Measurements from ENCODE around the gene GREB1. TPM values are rescaled to one million over a fixed set of nuclear protein-coding genes. Genes with fewer than 3 reads are reported as not detected.

GREB1 gene
- total RNA-seq, 1 experiment from 2014 or later: 6.2 TPM

DNA sequence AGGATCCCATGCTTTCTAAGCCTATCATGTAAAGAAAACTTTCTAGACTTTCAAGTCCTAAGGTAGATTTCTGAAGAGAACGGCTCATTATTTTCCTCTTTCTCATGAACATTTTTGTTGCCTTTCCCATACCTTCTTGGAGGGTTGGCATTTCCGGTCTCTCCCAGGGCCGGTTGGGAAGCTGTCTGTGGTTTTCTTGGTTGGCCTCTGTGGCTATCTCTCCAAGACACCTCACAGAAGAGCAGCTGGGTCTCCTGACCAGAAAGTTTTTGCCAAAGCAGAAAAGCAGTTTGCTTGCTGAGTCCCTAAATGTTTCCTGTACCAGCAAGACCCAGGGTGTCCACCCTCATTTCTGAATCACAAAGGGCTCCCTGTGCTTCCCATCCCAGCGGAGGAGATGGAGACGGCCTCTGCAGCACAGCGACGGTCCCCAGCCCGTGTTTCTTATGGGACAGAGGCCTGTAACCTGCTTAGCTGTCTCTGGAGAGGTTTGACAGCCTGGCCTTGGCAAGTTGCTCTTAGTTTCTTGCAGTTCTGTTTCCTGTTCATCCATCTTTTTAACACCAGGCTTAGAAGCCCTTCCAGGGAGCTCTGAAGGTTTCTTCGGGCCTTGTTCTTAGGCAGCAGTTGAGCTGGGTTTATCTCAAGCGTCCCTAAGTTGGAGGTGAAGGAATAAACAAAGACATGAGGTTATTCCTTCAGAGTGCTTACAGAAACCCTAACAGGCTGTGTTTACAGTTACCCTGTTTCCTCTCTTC, 39.8 kb downstream of the GREB1 start:
- Histone ChIP-seq H3K36me3 (ENCODE audit: control insufficient read depth in 1 of 2, insufficient read depth in 2 of 2, low read length in 2 of 2) (no peaks in the 10 kb centered on the region), H3K9me2 (ENCODE audit: insufficient read depth) (no peaks in the 10 kb centered on the region), H3K9me3 (ENCODE audit: control insufficient read depth in 1 of 2, insufficient read depth in 1 of 2, low read depth in 1 of 2, low read length in 2 of 2) (no peaks in the 10 kb centered on the region), H4K20me1 (ENCODE audit: insufficient read depth) (no peaks in the 10 kb centered on the region), H3K79me2 (ENCODE audit: insufficient read depth, low read length) (no peaks in the 10 kb centered on the region), H3K27me3 (ENCODE audit: insufficient read depth, low read length) (no peaks in the 10 kb centered on the region), H3K9ac (ENCODE audit: low read length) (no peak overlapping the region), H2AFZ (ENCODE audit: low read depth, low read length, poor library complexity, severe bottlenecking) (no peak overlapping the region), H3K4me3 (replicated peaks in 1 of 2; ENCODE audit: low read depth in 1 of 2, low read length in 2 of 2) (no peak overlapping the region), H3K27ac (ENCODE audit: low read depth, low read length) (no peak overlapping the region), H3K4me2 (ENCODE audit: low read length) (no peak overlapping the region), H3K4me1 (ENCODE audit: control insufficient read depth in 1 of 2, insufficient read depth in 2 of 2, low read length in 2 of 2) (no peaks in the 10 kb centered on the region)
- DNase-seq (ENCODE audit: low read depth, low spot score) (no peak), ATAC-seq (no peak)
- ChIA-PET POLR2A (no interaction called here), CTCF (no interaction called here), RAD21 (ENCODE audit: low non-redundant PET in 1 of 2, low total read pairs in 2 of 2, uncharacterized antibody in 2 of 2, unreplicated experiment in 2 of 2) (no interaction called here)
- TF ChIP-seq CBX3 (IDR thresholded peaks at IDR 0.05; ENCODE audit: low read depth) (no peak), YY1 (IDR thresholded peaks at IDR 0.05; ENCODE audit: extremely low read depth, insufficient replicate concordance, low read depth, low read length) (no peak), EZH2phosphoT487 (IDR thresholded peaks at IDR 0.05; ENCODE audit: borderline replicate concordance) (no peak), FOSL1 (IDR thresholded peaks at IDR 0.05; ENCODE audit: low read depth) (no peak), ATF3 (IDR thresholded peaks at IDR 0.05) (no peak), JUND (IDR thresholded peaks at IDR 0.05) (no peak), ELF1 (IDR thresholded peaks at IDR 0.05; ENCODE audit: borderline replicate concordance, low read depth) (no peak), SRF (IDR thresholded peaks at IDR 0.05; ENCODE audit: low read depth) (no peak), POLR2A (IDR thresholded peaks at IDR 0.05; ENCODE audit: borderline replicate concordance, extremely low read depth, insufficient read depth, insufficient read length) (no peak), SIN3A (IDR thresholded peaks at IDR 0.05; ENCODE audit: low read depth) (no peak), TCF7L2 (IDR thresholded peaks at IDR 0.05; ENCODE audit: borderline replicate concordance, extremely low read depth, insufficient read depth, insufficient read length) (no peak), SP1 (IDR thresholded peaks at IDR 0.05; ENCODE audit: low read depth) (no peak), CEBPB (IDR thresholded peaks at IDR 0.05; ENCODE audit: low read depth) (no peak), ZBTB33 (IDR thresholded peaks at IDR 0.05; ENCODE audit: extremely low read depth, insufficient replicate concordance, low read length) (no peak), POLR2AphosphoS5 (IDR thresholded peaks at IDR 0.05; ENCODE audit: low read depth, low read length) (no peak), RAD21 (IDR thresholded peaks at IDR 0.05; ENCODE audit: low read depth) (no peak)
- TF ChIP-seq, protein P1, sequence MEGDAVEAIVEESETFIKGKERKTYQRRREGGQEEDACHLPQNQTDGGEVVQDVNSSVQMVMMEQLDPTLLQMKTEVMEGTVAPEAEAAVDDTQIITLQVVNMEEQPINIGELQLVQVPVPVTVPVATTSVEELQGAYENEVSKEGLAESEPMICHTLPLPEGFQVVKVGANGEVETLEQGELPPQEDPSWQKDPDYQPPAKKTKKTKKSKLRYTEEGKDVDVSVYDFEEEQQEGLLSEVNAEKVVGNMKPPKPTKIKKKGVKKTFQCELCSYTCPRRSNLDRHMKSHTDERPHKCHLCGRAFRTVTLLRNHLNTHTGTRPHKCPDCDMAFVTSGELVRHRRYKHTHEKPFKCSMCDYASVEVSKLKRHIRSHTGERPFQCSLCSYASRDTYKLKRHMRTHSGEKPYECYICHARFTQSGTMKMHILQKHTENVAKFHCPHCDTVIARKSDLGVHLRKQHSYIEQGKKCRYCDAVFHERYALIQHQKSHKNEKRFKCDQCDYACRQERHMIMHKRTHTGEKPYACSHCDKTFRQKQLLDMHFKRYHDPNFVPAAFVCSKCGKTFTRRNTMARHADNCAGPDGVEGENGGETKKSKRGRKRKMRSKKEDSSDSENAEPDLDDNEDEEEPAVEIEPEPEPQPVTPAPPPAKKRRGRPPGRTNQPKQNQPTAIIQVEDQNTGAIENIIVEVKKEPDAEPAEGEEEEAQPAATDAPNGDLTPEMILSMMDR (IDR thresholded peaks at IDR 0.05 in 2 of 3, conservative IDR thresholded peaks at IDR 0.05 in 1 of 3; ENCODE audit: borderline replicate concordance in 1 of 3, insufficient read depth in 1 of 3, low read depth in 2 of 3, low read length in 2 of 3): no peak
- intact Hi-C loops (cut with micrococcal nuclease): no loop called here
- BruUV-seq (replicated peaks): no TSS peak
